IMR-90 (cell line): ENCODE results near the gene C1QTNF3. TPM values are rescaled to one million over a fixed set of nuclear protein-coding genes. Genes with fewer than 3 reads are reported as not detected.

Source experiments
- ATAC-seq: fragments of 200-7000 bp; cut with Tn5 transposase; 2 replicates; pipeline ENCODE4 v1.9.1; 2020; ENCODE audit warnings: low read depth, mild to moderate bottlenecking, moderate library complexity
- BruUV-seq: library from RNA; stranded (reverse); fragments of 400-500 nt; replicated peaks from 2 replicates; lab custom pipeline; 2021; lab: Mats Ljungman, UMichigan
- CTCF ChIA-PET: fragments of 300-600 bp; formaldehyde crosslinking; extraction: SDS; loops from one replicate; lab custom pipeline; 2021; ENCODE audit warnings: antibody characterized with exemption; lab: Yijun Ruan, JAX
- POLR2A ChIA-PET: fragments of 300-600 bp; sonication (Branson Sonifier 250); formaldehyde crosslinking; loops from one replicate; lab custom pipeline; 2022; ENCODE audit warnings: antibody characterized with exemption; ENCODE audit not compliant: unreplicated experiment; lab: Charles Lee
- DNase-seq: peaks from one replicate; pipeline ENCODE4 v3.0.0; 2013
- H2AFZ ChIP-seq: replicated peaks from 2 replicates; pipeline ENCODE3; 2013; ENCODE audit warnings: low read length, mild to moderate bottlenecking; ENCODE audit not compliant: poor library complexity
- H2AK5ac ChIP-seq: 2 replicates; pipeline ENCODE4 v1.6.1; 2013; ENCODE audit warnings: low read depth, low read length, inconsistent platforms
- H2AK9ac ChIP-seq: replicated peaks from 2 replicates; pipeline ENCODE3; 2013; ENCODE audit warnings: mild to moderate bottlenecking, low read depth, low read length, moderate library complexity; ENCODE audit not compliant: poor library complexity
- H2BK120ac ChIP-seq: 2 replicates; pipeline ENCODE4 v1.6.1; 2013; ENCODE audit warnings: low read depth, low read length, inconsistent platforms
- H2BK15ac ChIP-seq: 3 replicates; pipeline ENCODE4 v1.6.1; 2013; ENCODE audit warnings: low read depth, low read length, inconsistent platforms
- H2BK20ac ChIP-seq: 2 replicates; pipeline ENCODE4 v1.6.1; 2013; ENCODE audit warnings: low read depth, mild to moderate bottlenecking, inconsistent platforms, low read length, moderate library complexity
- H2BK5ac ChIP-seq: 2 replicates; pipeline ENCODE4 v1.6.1; 2013; ENCODE audit warnings: mild to moderate bottlenecking, low read depth, low read length, inconsistent platforms; ENCODE audit not compliant: poor library complexity, severe bottlenecking
- H3K14ac ChIP-seq: replicated peaks from 2 replicates; pipeline ENCODE4 v1.6.1; 2013; ENCODE audit warnings: low read depth, low read length, inconsistent platforms
- H3K18ac ChIP-seq: 2 replicates; pipeline ENCODE4 v1.6.1; 2013; ENCODE audit warnings: low read depth, low read length, control low read depth
- H3K23ac ChIP-seq: 2 replicates; pipeline ENCODE4 v1.6.1; 2013; ENCODE audit warnings: low read depth, low read length, inconsistent platforms
- H3K27ac ChIP-seq: 2 replicates; pipeline ENCODE4 v1.5.1; 2013; ENCODE audit warnings: mild to moderate bottlenecking, control low read depth, low read length; ENCODE audit not compliant: insufficient read depth
- H3K27me3 ChIP-seq: 2 replicates; pipeline ENCODE4 v1.6.1; 2013; ENCODE audit warnings: low read length; ENCODE audit not compliant: control insufficient read depth, insufficient read depth
- H3K36me3 ChIP-seq: 2 replicates; pipeline ENCODE4 v1.6.1; 2013; ENCODE audit warnings: low read length, mixed read lengths; ENCODE audit not compliant: control insufficient read depth, insufficient read depth
- H3K4ac ChIP-seq: 2 replicates; pipeline ENCODE4 v1.6.1; 2013; ENCODE audit warnings: low read depth, low read length, inconsistent platforms
- H3K4me1 ChIP-seq: 2 replicates; pipeline ENCODE4 v1.6.1; 2013; ENCODE audit warnings: low read length, mixed read lengths; ENCODE audit not compliant: control insufficient read depth, insufficient read depth
- H3K4me2 ChIP-seq: 2 replicates; pipeline ENCODE4 v1.6.1; 2013; ENCODE audit warnings: low read depth, mild to moderate bottlenecking, control low read depth, low read length, moderate library complexity
- H3K4me3 ChIP-seq: 2 replicates; pipeline ENCODE4 v1.5.1; 2013; ENCODE audit warnings: low read depth, mild to moderate bottlenecking, control low read depth, low read length, moderate library complexity; ENCODE audit not compliant: insufficient read depth
- H3K56ac ChIP-seq: 2 replicates; pipeline ENCODE4 v1.6.1; 2013; ENCODE audit warnings: low read length, inconsistent platforms; ENCODE audit not compliant: insufficient read depth; ENCODE audit errors: extremely low read depth
- H3K79me1 ChIP-seq, 2 experiments: 2 replicates each; pipeline ENCODE4 v1.6.1; 2013; ENCODE audit warnings: low read length in 2 of 2, inconsistent platforms in 1 of 2, low read depth in 1 of 2
- H3K9ac ChIP-seq: 2 replicates; pipeline ENCODE4 v1.6.1; 2013; ENCODE audit warnings: low read depth, low read length, control low read depth
- H3K9me1 ChIP-seq: 2 replicates; pipeline ENCODE4 v1.6.1; 2013; ENCODE audit warnings: low read length, inconsistent platforms; ENCODE audit not compliant: insufficient read depth
- H3K9me3 ChIP-seq: 2 replicates; pipeline ENCODE4 v1.6.1; 2013; ENCODE audit warnings: low read length; ENCODE audit not compliant: control insufficient read depth, insufficient read depth
- H4K20me1 ChIP-seq: 2 replicates; pipeline ENCODE4 v1.6.1; 2013; ENCODE audit warnings: low read length, inconsistent platforms; ENCODE audit not compliant: insufficient read depth
- H4K5ac ChIP-seq: 2 replicates; pipeline ENCODE4 v1.6.1; 2013; ENCODE audit warnings: mild to moderate bottlenecking, low read depth, low read length, control low read depth
- H4K8ac ChIP-seq, 2 experiments: 2 replicates each; pipeline ENCODE4 v1.6.1; 2013; ENCODE audit warnings: low read depth in 2 of 2, low read length in 2 of 2, control low read depth in 1 of 2, inconsistent platforms in 1 of 2
- H4K91ac ChIP-seq: 2 replicates; pipeline ENCODE4 v1.6.1; 2013; ENCODE audit warnings: low read depth, low read length, inconsistent platforms; ENCODE audit not compliant: insufficient read depth
- BHLHE40 ChIP-seq: fragments of 150-350 bp; IDR thresholded peaks from 2 replicates; pipeline ENCODE4 v1.6.1; 2016; ENCODE audit warnings: mild to moderate bottlenecking, low read depth, low read length
- CEBPB ChIP-seq: IDR thresholded peaks from 2 replicates; pipeline ENCODE4 v1.6.1; 2012; ENCODE audit warnings: low read depth, low read length, improper control_type of control experiment
- CHD1 ChIP-seq: IDR thresholded peaks from 2 replicates; pipeline ENCODE4 v1.6.1; 2012; ENCODE audit warnings: low read depth, low read length, improper control_type of control experiment
- FOS ChIP-seq: fragments of 150-350 bp; IDR thresholded peaks from 2 replicates; pipeline ENCODE4 v1.6.1; 2016; ENCODE audit warnings: low read depth, low read length
- MAFK ChIP-seq: IDR thresholded peaks from 2 replicates; pipeline ENCODE4 v1.6.1; 2012; ENCODE audit warnings: low read depth, low read length, improper control_type of control experiment
- MAZ ChIP-seq: IDR thresholded peaks from 2 replicates; pipeline ENCODE4 v1.6.1; 2012; ENCODE audit warnings: low read depth, mild to moderate bottlenecking, low read length, improper control_type of control experiment, moderate library complexity, borderline replicate concordance
- MXI1 ChIP-seq: IDR thresholded peaks from 2 replicates; pipeline ENCODE4 v1.6.1; 2012; ENCODE audit warnings: low read depth, mild to moderate bottlenecking, low read length, moderate library complexity, borderline replicate concordance
- NFE2L2 ChIP-seq: fragments of 150-350 bp; IDR thresholded peaks from 2 replicates; pipeline ENCODE4 v1.6.1; 2016; ENCODE audit warnings: low read depth, mild to moderate bottlenecking, low read length
- POLR2A ChIP-seq: IDR thresholded peaks from 2 replicates; pipeline ENCODE4 v1.6.1; 2012; ENCODE audit warnings: mild to moderate bottlenecking, low read depth, low read length
- RAD21 ChIP-seq: IDR thresholded peaks from 2 replicates; pipeline ENCODE4 v1.6.1; 2012; ENCODE audit warnings: low read length, improper control_type of control experiment
- RCOR1 ChIP-seq: IDR thresholded peaks from 2 replicates; pipeline ENCODE4 v1.6.1; 2012; ENCODE audit warnings: mild to moderate bottlenecking, low read length, improper control_type of control experiment; ENCODE audit not compliant: insufficient replicate concordance
- RFX5 ChIP-seq: IDR thresholded peaks from 2 replicates; pipeline ENCODE4 v1.8.0; 2012; ENCODE audit warnings: low read depth, mild to moderate bottlenecking, low read length, moderate library complexity
- SMC3 ChIP-seq: fragments of 150-350 bp; IDR thresholded peaks from 2 replicates; pipeline ENCODE4 v1.6.1; 2016; ENCODE audit warnings: low read depth, mild to moderate bottlenecking, antibody characterized with exemption, low read length, moderate library complexity
- WGBS, 2 experiments: methylation state at CpG; one replicate each; pipeline versions ENCODE4 v1.1.5 to v1.1.7; 2013; ENCODE audit warnings: missing lambda C conversion rate in 2 of 2; ENCODE audit not compliant: insufficient read length in 1 of 2; ENCODE audit errors: extremely low coverage in 2 of 2; 5-methylcytosine and 5-hydroxymethylcytosine counted together
- dilution Hi-C: fragments of 300-500 bp; cut with HindIII; formaldehyde crosslinking; loops from one replicate; pipeline ENCODE4 v1.14.3; 2018; ENCODE audit warnings: low sequenced_read_pairs; ENCODE audit not compliant: unreplicated experiment
- in situ Hi-C: fragments of 300-500 bp; cut with MboI; formaldehyde crosslinking; loops from 3 replicates; pipeline ENCODE4 v1.14.3; 2019; ENCODE audit warnings: low sequenced_read_pairs, inconsistent platforms, mixed read lengths
- intact Hi-C: fragments of 100-400 bp; cut with micrococcal nuclease; formaldehyde crosslinking; loops from 2 replicates; pipeline ENCODE4 v1.10.0; 2022
- polyA plus RNA-seq, 3 experiments: library from polyadenylated mRNA; depleted of rRNA; stranded (reverse); fragments of >200 nt; gene quantifications; 2 replicates each; pipeline ENCODE4 v1.2.3, GENCODE V29; 2012; ENCODE audit warnings: low replicate concordance in 1 of 3
- total RNA-seq: library from RNA; depleted of rRNA; stranded (reverse); fragments of >200 nt; gene quantifications from 2 replicates; pipeline ENCODE4 v1.2.3, GENCODE V29; 2012
- TF ChIP-seq, protein P1 (sequence below): fragments of 150-350 bp; IDR thresholded peaks from 2 replicates; pipeline ENCODE4 v1.6.1; 2016; ENCODE audit warnings: low read depth, mild to moderate bottlenecking, low read length, moderate library complexity, borderline replicate concordance
- TF ChIP-seq, protein P2 (sequence below): conservative IDR thresholded peaks from 2 replicates; pipeline ENCODE4 v1.5.1; 2012; ENCODE audit warnings: mild to moderate bottlenecking, low read depth, low read length, improper control_type of control experiment
- TF ChIP-seq, protein P3 (sequence below): fragments of 150-350 bp; IDR thresholded peaks from 2 replicates; pipeline ENCODE4 v1.6.1; 2017; ENCODE audit warnings: mild to moderate bottlenecking, antibody characterized with exemption, low read length, low read depth

The C1QTNF3 gene
- total and polyA plus RNA-seq, 2 of the 4 experiments (the other 2 are of a cell fraction) = 1.0 to 1.4 TPM

DNA sequence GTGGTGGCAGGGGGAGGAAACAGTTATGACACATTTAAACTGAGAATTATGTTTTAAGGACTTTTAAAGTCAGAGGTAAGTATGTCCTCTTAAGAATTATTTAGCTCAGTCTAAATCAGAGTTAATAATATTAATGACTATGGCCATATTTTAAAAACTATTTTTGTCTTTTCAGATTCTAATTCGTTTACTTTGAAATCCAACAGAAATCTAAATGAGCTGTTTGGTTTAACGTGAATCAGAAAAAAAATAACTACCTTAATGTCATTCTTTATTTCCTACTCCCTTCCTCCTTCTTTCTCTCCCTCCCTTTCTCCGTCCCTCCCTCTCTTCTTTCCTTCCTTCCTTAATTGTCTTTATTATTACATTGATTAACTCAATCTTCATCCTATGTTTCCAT lies 14.7 kb downstream of the C1QTNF3 start:
- Histone ChIP-seq H3K9ac (no peak overlapping the region), H2AFZ (no peak overlapping the region), H4K8ac (no peak overlapping the region), H3K4me2 (no peak overlapping the region), H3K18ac (no peak overlapping the region), H3K14ac (no peak overlapping the region), H3K23ac (no peak overlapping the region), H2BK120ac (no peak overlapping the region), H3K9me1 (no peaks in the 10 kb centered on the region), H3K4me3 (no peak overlapping the region), H3K4me1 (no peaks in the 10 kb centered on the region), H2BK20ac (no peak overlapping the region), H2AK9ac (no peak overlapping the region), H4K20me1 (no peaks in the 10 kb centered on the region), H2AK5ac (no peak overlapping the region), H3K4ac (no peak overlapping the region), H2BK5ac (no peak overlapping the region), H3K9me3 (no peaks in the 10 kb centered on the region), H3K56ac (no peak overlapping the region), H4K5ac (no peak overlapping the region), H3K36me3 (no peaks in the 10 kb centered on the region), H3K27ac (no peak overlapping the region), H2BK15ac (no peak overlapping the region), H3K79me1 (no peaks in the 10 kb centered on the region), H4K91ac (no peak overlapping the region), H3K27me3 (no peaks in the 10 kb centered on the region)
- intact Hi-C loops = no loop called here
- 100% methylated on average over 1 of the region's 3 CpGs for WGBS, 2 experiments
- TF ChIP-seq MAFK (no peak), BHLHE40 (no peak), MAZ (no peak), NFE2L2 (no peak), CHD1 (no peak), POLR2A (no peak), MXI1 (no peak), RFX5 (no peak), RAD21 (no peak), FOS (no peak), RCOR1 (no peak), CEBPB (no peak), SMC3 (no peak)
- TF ChIP-seq, protein P1, sequence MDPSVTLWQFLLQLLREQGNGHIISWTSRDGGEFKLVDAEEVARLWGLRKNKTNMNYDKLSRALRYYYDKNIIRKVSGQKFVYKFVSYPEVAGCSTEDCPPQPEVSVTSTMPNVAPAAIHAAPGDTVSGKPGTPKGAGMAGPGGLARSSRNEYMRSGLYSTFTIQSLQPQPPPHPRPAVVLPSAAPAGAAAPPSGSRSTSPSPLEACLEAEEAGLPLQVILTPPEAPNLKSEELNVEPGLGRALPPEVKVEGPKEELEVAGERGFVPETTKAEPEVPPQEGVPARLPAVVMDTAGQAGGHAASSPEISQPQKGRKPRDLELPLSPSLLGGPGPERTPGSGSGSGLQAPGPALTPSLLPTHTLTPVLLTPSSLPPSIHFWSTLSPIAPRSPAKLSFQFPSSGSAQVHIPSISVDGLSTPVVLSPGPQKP = no peak
- TF ChIP-seq, protein P2, sequence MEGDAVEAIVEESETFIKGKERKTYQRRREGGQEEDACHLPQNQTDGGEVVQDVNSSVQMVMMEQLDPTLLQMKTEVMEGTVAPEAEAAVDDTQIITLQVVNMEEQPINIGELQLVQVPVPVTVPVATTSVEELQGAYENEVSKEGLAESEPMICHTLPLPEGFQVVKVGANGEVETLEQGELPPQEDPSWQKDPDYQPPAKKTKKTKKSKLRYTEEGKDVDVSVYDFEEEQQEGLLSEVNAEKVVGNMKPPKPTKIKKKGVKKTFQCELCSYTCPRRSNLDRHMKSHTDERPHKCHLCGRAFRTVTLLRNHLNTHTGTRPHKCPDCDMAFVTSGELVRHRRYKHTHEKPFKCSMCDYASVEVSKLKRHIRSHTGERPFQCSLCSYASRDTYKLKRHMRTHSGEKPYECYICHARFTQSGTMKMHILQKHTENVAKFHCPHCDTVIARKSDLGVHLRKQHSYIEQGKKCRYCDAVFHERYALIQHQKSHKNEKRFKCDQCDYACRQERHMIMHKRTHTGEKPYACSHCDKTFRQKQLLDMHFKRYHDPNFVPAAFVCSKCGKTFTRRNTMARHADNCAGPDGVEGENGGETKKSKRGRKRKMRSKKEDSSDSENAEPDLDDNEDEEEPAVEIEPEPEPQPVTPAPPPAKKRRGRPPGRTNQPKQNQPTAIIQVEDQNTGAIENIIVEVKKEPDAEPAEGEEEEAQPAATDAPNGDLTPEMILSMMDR = no peak
- TF ChIP-seq, protein P3, sequence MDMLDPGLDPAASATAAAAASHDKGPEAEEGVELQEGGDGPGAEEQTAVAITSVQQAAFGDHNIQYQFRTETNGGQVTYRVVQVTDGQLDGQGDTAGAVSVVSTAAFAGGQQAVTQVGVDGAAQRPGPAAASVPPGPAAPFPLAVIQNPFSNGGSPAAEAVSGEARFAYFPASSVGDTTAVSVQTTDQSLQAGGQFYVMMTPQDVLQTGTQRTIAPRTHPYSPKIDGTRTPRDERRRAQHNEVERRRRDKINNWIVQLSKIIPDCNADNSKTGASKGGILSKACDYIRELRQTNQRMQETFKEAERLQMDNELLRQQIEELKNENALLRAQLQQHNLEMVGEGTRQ = no peak
- in situ Hi-C loops = no loop called here
- dilution Hi-C loops = no loop called here
- ChIA-PET POLR2A (no interaction called here), CTCF (interaction anchor here (0.6 to 1.5 kb wide), 2 partner anchors 12 to 20 kb away, joined by 3 to 7 read pairs; partner anchors contain the start of gene AMACR)
- no TSS peak for BruUV-seq
- no peak for ATAC-seq
- DNase-seq = no peak
